ENCODE data around the gene ACACA. TPM values are rescaled to one million over a fixed set of nuclear protein-coding genes. Genes with fewer than 3 reads are reported as not detected.
A peak's percentile ranks its signal among the peaks of the same experiment; 100 is the strongest.

ACACA gene
- polyA plus RNA-seq, 1 donor, result 24.6 TPM

- WGBS (ENCODE audit: insufficient coverage, low lambda C conversion rate), result no CpG with 5 or more reads among the region's 5 CpGs
- no peak overlapping the region for H3K27ac ChIP-seq (ENCODE audit: low read length)
- no peaks in the 10 kb centered on the region for H3K36me3 ChIP-seq (ENCODE audit: control insufficient read depth, insufficient read depth, low read length)
These were observed 264.2 kb downstream of the ACACA start for GRCh38 chr17:37142294-37142896.

DNA sequence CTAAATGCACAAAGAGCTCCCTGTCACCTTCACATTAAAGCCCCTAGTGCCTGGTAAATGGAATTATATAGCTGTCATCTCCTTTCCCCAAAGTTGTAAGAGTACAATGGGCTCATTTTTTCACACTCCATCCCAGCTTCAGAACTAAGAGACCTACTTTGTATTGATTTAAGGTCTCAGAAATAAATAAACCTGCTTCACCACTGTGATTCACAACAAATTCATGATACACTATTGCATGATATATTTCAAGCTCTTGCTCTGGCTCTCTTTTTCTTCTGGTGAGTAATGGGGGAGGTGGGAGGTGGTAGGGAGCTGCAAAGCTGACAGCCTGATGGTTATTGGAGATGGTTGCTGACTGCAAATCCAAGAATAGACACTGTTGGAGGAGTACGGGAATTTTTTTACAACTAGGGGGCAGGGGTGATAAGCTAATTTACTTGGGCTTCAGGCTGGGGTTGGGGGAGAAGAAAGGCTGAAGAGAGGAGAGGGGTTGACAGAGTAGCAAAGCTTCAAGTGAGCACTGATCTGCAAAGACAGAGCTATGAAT, 268.0 kb downstream of the ACACA start:
- no peaks in the 10 kb centered on the region for H3K36me3 ChIP-seq (ENCODE audit: control insufficient read depth, insufficient read depth, low read length)
- DNase-seq, result no peak
- no peak overlapping the region for H3K4me3 ChIP-seq (ENCODE audit: low read length)
- H3K9me3 ChIP-seq (ENCODE audit: control insufficient read depth, low read depth, low read length), result no peaks in the 10 kb centered on the region
- WGBS (ENCODE audit: insufficient coverage, low lambda C conversion rate), result 60% methylated on average over 1 of the region's 1 CpG
- H3K27me3 ChIP-seq (ENCODE audit: control insufficient read depth, insufficient read depth, low read length), result no peaks in the 10 kb centered on the region
- H3K4me1 ChIP-seq (ENCODE audit: control insufficient read depth, insufficient read depth, low read length), result peaks cover 6% of the 10 kb centered on the region
- no peak overlapping the region for H3K27ac ChIP-seq (ENCODE audit: low read length)

More at GRCh38 chr17:37142294-37142896, 264.2 kb downstream of the ACACA start:
- no peak overlapping the region for H3K4me3 ChIP-seq (ENCODE audit: low read length)
- DNase-seq, result no peak
- no peaks in the 10 kb centered on the region for H3K9me3 ChIP-seq (ENCODE audit: control insufficient read depth, low read depth, low read length)
- H3K27me3 ChIP-seq (ENCODE audit: control insufficient read depth, insufficient read depth, low read length), result no peaks in the 10 kb centered on the region
- no peaks in the 10 kb centered on the region for H3K4me1 ChIP-seq (ENCODE audit: control insufficient read depth, insufficient read depth, low read length)

DNA sequence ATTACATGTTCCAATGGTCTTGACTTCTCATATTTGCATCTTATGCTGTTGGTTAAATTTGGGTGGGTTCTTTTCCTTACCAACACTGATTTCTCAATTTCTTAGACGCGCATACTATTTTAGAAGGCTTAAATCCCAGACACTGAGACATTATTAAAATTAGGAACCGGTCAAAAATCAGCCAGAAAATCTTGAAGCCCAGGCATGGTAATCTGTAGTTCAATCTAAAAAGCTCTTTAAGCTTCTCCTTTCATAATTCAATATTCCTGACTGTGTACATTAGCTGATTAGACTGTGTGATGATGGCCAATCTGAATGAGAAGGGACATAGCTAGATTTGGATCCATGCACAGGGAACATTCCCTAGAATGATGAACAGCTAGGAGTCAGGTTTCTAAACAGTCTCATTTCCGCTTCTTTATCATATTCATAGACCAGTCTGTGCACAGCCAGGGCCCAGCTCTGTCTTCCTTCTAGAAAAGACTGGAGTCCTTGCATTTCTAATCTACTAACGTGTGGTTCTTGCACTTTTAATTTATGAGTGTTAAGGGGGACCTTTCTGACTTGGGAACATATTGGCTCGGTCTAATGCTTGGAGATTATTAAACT, 268.6 kb downstream of the ACACA start:
- H3K9me3 ChIP-seq (ENCODE audit: control insufficient read depth, low read depth, low read length), result no peaks in the 10 kb centered on the region
- no peaks in the 10 kb centered on the region for H3K27me3 ChIP-seq (ENCODE audit: control insufficient read depth, insufficient read depth, low read length)
- H3K27ac ChIP-seq (ENCODE audit: low read length), result no peak overlapping the region
- no peaks in the 10 kb centered on the region for H3K36me3 ChIP-seq (ENCODE audit: control insufficient read depth, insufficient read depth, low read length)
- 100% methylated on average over 1 of the region's 6 CpGs for WGBS (ENCODE audit: insufficient coverage, low lambda C conversion rate)
- H3K4me1 ChIP-seq (ENCODE audit: control insufficient read depth, insufficient read depth, low read length), result peaks cover 12% of the 10 kb centered on the region
- H3K4me3 ChIP-seq (ENCODE audit: low read length), result no peak overlapping the region
- DNase-seq, result no peak

DNA sequence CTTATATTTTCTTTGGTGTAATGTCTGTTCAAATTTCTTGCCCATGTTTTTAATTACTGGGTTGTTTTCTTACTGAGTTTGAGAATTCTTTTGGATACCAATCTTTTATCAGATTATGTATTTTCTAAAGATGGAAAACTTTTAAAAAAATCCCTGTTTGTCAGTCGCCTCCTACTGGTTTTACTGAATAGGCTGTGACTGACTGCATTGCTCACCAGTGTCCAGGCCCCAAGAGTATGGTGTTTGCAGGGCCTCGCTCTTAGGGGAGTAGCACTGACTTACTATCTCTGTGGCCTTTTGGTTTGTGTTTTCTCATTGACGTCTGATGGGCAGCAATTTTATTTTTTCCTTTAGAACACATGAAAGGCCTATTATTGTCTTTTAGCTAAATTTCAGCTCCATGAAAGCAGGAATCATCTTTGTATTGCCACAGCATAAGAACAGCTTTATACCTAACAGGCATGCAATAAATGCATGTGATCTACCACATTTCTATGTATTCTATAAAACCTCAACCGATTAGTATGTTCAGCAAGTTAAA, 269.5 kb downstream of the ACACA start:
- Histone ChIP-seq H3K27ac (ENCODE audit: low read length) (no peak overlapping the region), H3K9me3 (ENCODE audit: control insufficient read depth, low read depth, low read length) (no peaks in the 10 kb centered on the region), H3K4me1 (ENCODE audit: control insufficient read depth, insufficient read depth, low read length) (peaks cover 19% of the 10 kb centered on the region), H3K27me3 (ENCODE audit: control insufficient read depth, insufficient read depth, low read length) (no peaks in the 10 kb centered on the region), H3K36me3 (ENCODE audit: control insufficient read depth, insufficient read depth, low read length) (no peaks in the 10 kb centered on the region), H3K4me3 (ENCODE audit: low read length) (no peak overlapping the region)
- DNase-seq, result no peak
- 70% methylated on average over 3 of the region's 4 CpGs for WGBS (ENCODE audit: insufficient coverage, low lambda C conversion rate)

- H3K36me3 ChIP-seq (ENCODE audit: control insufficient read depth, insufficient read depth, low read length), result no peaks in the 10 kb centered on the region
- no peak for DNase-seq
- no peak overlapping the region for H3K27ac ChIP-seq (ENCODE audit: low read length)
- H3K4me1 ChIP-seq (ENCODE audit: control insufficient read depth, insufficient read depth, low read length), result peaks cover 29% of the 10 kb centered on the region
- WGBS (ENCODE audit: insufficient coverage, low lambda C conversion rate), result no CpG with 5 or more reads among the region's 2 CpGs
- no peak overlapping the region for H3K4me3 ChIP-seq (ENCODE audit: low read length)
- H3K9me3 ChIP-seq (ENCODE audit: control insufficient read depth, low read depth, low read length), result no peaks in the 10 kb centered on the region
- H3K27me3 ChIP-seq (ENCODE audit: control insufficient read depth, insufficient read depth, low read length), result no peaks in the 10 kb centered on the region
These were observed 271.1 kb downstream of the ACACA start for GRCh38 chr17:37135576-37135975.

DNA sequence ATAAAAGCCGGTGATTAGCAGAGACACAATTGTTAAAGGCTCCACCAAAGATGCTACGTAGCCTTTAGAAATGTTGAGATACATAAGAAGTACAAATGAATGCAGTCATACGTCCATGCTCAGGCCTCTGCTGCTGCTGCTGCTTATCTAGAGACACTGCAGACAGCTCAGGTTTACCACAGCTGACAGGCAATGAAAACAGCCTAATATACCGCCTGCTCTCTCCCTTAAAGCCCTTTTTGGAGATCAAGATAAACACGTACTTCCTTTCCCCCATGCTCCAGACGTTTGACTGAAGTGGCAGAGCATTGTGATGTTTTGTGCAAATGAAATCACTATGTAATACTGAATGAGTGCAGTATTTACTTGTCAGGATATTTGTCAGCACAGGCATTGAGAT, 272.6 kb downstream of the ACACA start:
- Histone ChIP-seq H3K4me1 (ENCODE audit: control insufficient read depth, insufficient read depth, low read length) (peaks cover 41% of the 10 kb centered on the region), H3K27ac (ENCODE audit: low read length) (no peak overlapping the region), H3K4me3 (ENCODE audit: low read length) (no peak overlapping the region), H3K27me3 (ENCODE audit: control insufficient read depth, insufficient read depth, low read length) (no peaks in the 10 kb centered on the region), H3K36me3 (ENCODE audit: control insufficient read depth, insufficient read depth, low read length) (no peaks in the 10 kb centered on the region), H3K9me3 (ENCODE audit: control insufficient read depth, low read depth, low read length) (no peaks in the 10 kb centered on the region)
- DNase-seq, result no peak
- WGBS (ENCODE audit: insufficient coverage, low lambda C conversion rate), result 100% methylated on average over 1 of the region's 6 CpGs

DNA sequence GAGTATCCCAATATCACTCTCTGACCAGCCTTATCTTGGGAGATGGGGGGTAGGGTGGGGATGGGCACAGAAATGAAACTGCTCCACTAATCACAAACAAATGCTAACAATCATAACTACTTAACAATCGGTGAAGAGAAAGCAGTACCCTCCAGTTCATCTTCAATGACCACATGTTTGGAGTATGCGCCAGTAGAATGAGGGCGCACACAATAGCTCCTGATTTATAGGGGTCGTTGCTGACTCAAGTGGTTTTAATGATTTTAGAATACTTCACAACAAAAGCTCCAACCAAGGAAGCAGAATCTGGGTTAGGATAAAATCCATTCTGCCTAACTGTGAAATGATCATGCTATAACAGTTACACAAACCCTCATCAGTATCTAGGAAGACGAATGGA, 273.5 kb downstream of the ACACA start:
- Histone ChIP-seq H3K4me3 (ENCODE audit: low read length) (no peak overlapping the region), H3K27me3 (ENCODE audit: control insufficient read depth, insufficient read depth, low read length) (no peaks in the 10 kb centered on the region), H3K9me3 (ENCODE audit: control insufficient read depth, low read depth, low read length) (no peaks in the 10 kb centered on the region), H3K27ac (ENCODE audit: low read length) (peak overlapping the region; percentile 86), H3K4me1 (ENCODE audit: control insufficient read depth, insufficient read depth, low read length) (peaks cover 41% of the 10 kb centered on the region), H3K36me3 (ENCODE audit: control insufficient read depth, insufficient read depth, low read length) (no peaks in the 10 kb centered on the region)
- DNase-seq, result no peak
- no CpG with 5 or more reads among the region's 5 CpGs for WGBS (ENCODE audit: insufficient coverage, low lambda C conversion rate)

GRCh38 chr17:37131669-37132611, 274.7 kb downstream of the ACACA start:
- WGBS (ENCODE audit: insufficient coverage, low lambda C conversion rate), result 33% methylated on average over 7 of the region's 16 CpGs
- Histone ChIP-seq H3K4me1 (ENCODE audit: control insufficient read depth, insufficient read depth, low read length) (peaks cover 41% of the 10 kb centered on the region), H3K9me3 (ENCODE audit: control insufficient read depth, low read depth, low read length) (no peaks in the 10 kb centered on the region), H3K4me3 (ENCODE audit: low read length) (peak overlapping the region; percentile 5), H3K36me3 (ENCODE audit: control insufficient read depth, insufficient read depth, low read length) (no peaks in the 10 kb centered on the region), H3K27me3 (ENCODE audit: control insufficient read depth, insufficient read depth, low read length) (no peaks in the 10 kb centered on the region), H3K27ac (ENCODE audit: low read length) (peak overlapping the region; percentile 86)
- DNase-seq, result peak in 1 of 2 donors; percentile 67

- H3K27ac ChIP-seq (ENCODE audit: low read length), result peak overlapping the region; percentile 86
- no peaks in the 10 kb centered on the region for H3K27me3 ChIP-seq (ENCODE audit: control insufficient read depth, insufficient read depth, low read length)
- DNase-seq, result peak; percentile 80 to 89
- H3K4me1 ChIP-seq (ENCODE audit: control insufficient read depth, insufficient read depth, low read length), result peaks cover 41% of the 10 kb centered on the region
- no peaks in the 10 kb centered on the region for H3K9me3 ChIP-seq (ENCODE audit: control insufficient read depth, low read depth, low read length)
- no CpG with 5 or more reads among the region's 3 CpGs for WGBS (ENCODE audit: insufficient coverage, low lambda C conversion rate)
- H3K36me3 ChIP-seq (ENCODE audit: control insufficient read depth, insufficient read depth, low read length), result no peaks in the 10 kb centered on the region
- no peak overlapping the region for H3K4me3 ChIP-seq (ENCODE audit: low read length)
These were observed 275.6 kb downstream of the ACACA start for GRCh38 chr17:37130984-37131446.

- no CpG with 5 or more reads among the region's 4 CpGs for WGBS (ENCODE audit: insufficient coverage, low lambda C conversion rate)
- Histone ChIP-seq H3K9me3 (ENCODE audit: control insufficient read depth, low read depth, low read length) (no peaks in the 10 kb centered on the region), H3K4me3 (ENCODE audit: low read length) (no peak overlapping the region), H3K27me3 (ENCODE audit: control insufficient read depth, insufficient read depth, low read length) (no peaks in the 10 kb centered on the region), H3K36me3 (ENCODE audit: control insufficient read depth, insufficient read depth, low read length) (peaks cover 26% of the 10 kb centered on the region), H3K27ac (ENCODE audit: low read length) (no peak overlapping the region), H3K4me1 (ENCODE audit: control insufficient read depth, insufficient read depth, low read length) (peaks cover 5% of the 10 kb centered on the region)
- no peak for DNase-seq
These were observed 281.8 kb downstream of the ACACA start for GRCh38 chr17:37124821-37125173.

Measured in large intestine (tissue), 3 donors.